Activated CD8-positive, alpha-beta T cell treated with anti-CD3 and anti-CD28 coated beads, Interleukin-2, amount 10 ng/mL, durations not matched to agents 7 days and 5 days (primary cell): ENCODE measurements around the gene IL2RA. TPM values are rescaled to one million over a fixed set of nuclear protein-coding genes. Genes with fewer than 3 reads are reported as not detected.

ENCODE experiments used
- ATAC-seq: fragments of 150-1000 bp; cut with Tn5 transposase; one replicate; pipeline ENCODE4 v1.10.0; 2021; ENCODE audit warnings: moderate library complexity
- CTCF ChIA-PET: fragments of 350-600 bp; sonication (Branson Sonifier 250); formaldehyde crosslinking; loops from one replicate; lab custom pipeline; 2021; ENCODE audit warnings: antibody characterized with exemption; lab: Charles Lee
- POLR2A ChIA-PET: fragments of 350-600 bp; sonication (Branson Sonifier 250); formaldehyde crosslinking; loops from one replicate; lab custom pipeline; 2021; ENCODE audit warnings: antibody characterized with exemption; lab: Charles Lee
- DNase-seq: peaks from one replicate; pipeline ENCODE4 v3.0.0-alpha.2; 2020
- H3K27ac Mint-ChIP-seq: one replicate; pipeline ENCODE4 v1.8.0; 2021; ENCODE audit warnings: mild to moderate bottlenecking, mixed read lengths
- H3K27me3 Mint-ChIP-seq: one replicate; pipeline ENCODE4 v1.8.0; 2021; ENCODE audit warnings: low read depth, mixed read lengths
- H3K36me3 Mint-ChIP-seq: one replicate; pipeline ENCODE4 v1.8.0; 2021; ENCODE audit warnings: low read depth, mixed read lengths
- H3K4me1 Mint-ChIP-seq: one replicate; pipeline ENCODE4 v1.8.0; 2021; ENCODE audit warnings: low read depth, mixed read lengths
- H3K4me3 Mint-ChIP-seq: one replicate; pipeline ENCODE4 v1.8.0; 2021; ENCODE audit warnings: mild to moderate bottlenecking, mixed read lengths
- H3K9me3 Mint-ChIP-seq: one replicate; pipeline ENCODE4 v1.8.0; 2022; ENCODE audit warnings: mixed read lengths; ENCODE audit not compliant: insufficient read depth
- total RNA-seq, 2 experiments: library from RNA; stranded (reverse); gene quantifications; one replicate each; pipeline ENCODE4 v1.2.3, GENCODE V29; 2021

IL2RA gene
- total RNA-seq, 2 experiments from 2014 or later, result 174 to 177 TPM

DNA sequence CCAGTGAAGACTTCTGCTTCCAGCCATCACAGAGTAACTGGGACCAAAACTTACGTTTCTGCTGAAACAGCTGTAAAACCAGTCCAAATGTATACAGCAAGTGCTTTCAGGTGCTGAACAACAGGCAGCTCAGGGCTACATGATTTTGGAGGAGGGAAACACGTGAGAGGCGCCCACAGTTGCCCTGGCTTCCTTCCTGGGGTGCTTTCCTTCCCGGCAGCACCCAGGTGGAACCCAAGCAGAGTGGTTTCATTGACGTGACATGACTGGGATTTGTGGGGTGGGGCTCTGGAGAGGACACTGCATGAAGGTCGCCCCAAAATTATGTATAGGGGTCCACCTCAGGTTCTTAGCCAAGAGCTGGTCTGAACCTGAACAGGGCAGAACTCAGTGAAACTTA is 34.2 kb downstream of the IL2RA start:
- peak overlapping the region; percentile 4 for H3K27ac Mint-ChIP-seq
- ChIA-PET CTCF (interaction anchor here (0.6 to 2.2 kb wide), 6 partner anchors 10 to 59 kb away, joined by 3 to 9 read pairs (median 4); no protein-coding TSS in a partner anchor), POLR2A (interaction anchor here (1.2 kb wide), 1 partner anchor 10 kb away, joined by 4 read pairs; no protein-coding TSS in a partner anchor)
- H3K36me3 Mint-ChIP-seq, result peaks cover 79% of the 10 kb centered on the region
- H3K4me1 Mint-ChIP-seq, result peaks cover 27% of the 10 kb centered on the region
- no peak overlapping the region for H3K4me3 Mint-ChIP-seq
- H3K9me3 Mint-ChIP-seq, result peaks cover 14% of the 10 kb centered on the region
- H3K27me3 Mint-ChIP-seq, result no peaks in the 10 kb centered on the region
- ATAC-seq, result no peak
- peak; percentile 20 for DNase-seq

- ATAC-seq (no peak), DNase-seq (no peak)
- ChIA-PET CTCF (interaction anchor here (0.9 to 1.6 kb wide), 4 partner anchors 12 to 24 kb away, joined by 3 to 4 read pairs (median 4); no protein-coding TSS in a partner anchor), POLR2A (no interaction called here)
- Mint-ChIP-seq H3K36me3 (peaks cover 83% of the 10 kb centered on the region), H3K9me3 (peaks cover 10% of the 10 kb centered on the region), H3K27me3 (no peaks in the 10 kb centered on the region), H3K4me3 (no peak overlapping the region), H3K4me1 (peaks cover 28% of the 10 kb centered on the region), H3K27ac (peak overlapping the region; percentile 1)
Observed at GRCh38 chr10:6025683-6026255, 36.4 kb downstream of the IL2RA start.

GRCh38 chr10:6024334-6024682 is 37.9 kb downstream of the IL2RA start:
- DNase-seq (peak; percentile 18), ATAC-seq (no peak)
- Mint-ChIP-seq H3K4me1 (peaks cover 29% of the 10 kb centered on the region), H3K27ac (peak overlapping the region; percentile 37), H3K4me3 (no peak overlapping the region), H3K9me3 (no peaks in the 10 kb centered on the region), H3K27me3 (no peaks in the 10 kb centered on the region), H3K36me3 (peaks cover 84% of the 10 kb centered on the region)
- POLR2A ChIA-PET, result no interaction called here
- CTCF ChIA-PET, result interaction anchor here (1.6 kb wide), 1 partner anchor 13 kb away, joined by 4 read pairs; no protein-coding TSS in a partner anchor

DNA sequence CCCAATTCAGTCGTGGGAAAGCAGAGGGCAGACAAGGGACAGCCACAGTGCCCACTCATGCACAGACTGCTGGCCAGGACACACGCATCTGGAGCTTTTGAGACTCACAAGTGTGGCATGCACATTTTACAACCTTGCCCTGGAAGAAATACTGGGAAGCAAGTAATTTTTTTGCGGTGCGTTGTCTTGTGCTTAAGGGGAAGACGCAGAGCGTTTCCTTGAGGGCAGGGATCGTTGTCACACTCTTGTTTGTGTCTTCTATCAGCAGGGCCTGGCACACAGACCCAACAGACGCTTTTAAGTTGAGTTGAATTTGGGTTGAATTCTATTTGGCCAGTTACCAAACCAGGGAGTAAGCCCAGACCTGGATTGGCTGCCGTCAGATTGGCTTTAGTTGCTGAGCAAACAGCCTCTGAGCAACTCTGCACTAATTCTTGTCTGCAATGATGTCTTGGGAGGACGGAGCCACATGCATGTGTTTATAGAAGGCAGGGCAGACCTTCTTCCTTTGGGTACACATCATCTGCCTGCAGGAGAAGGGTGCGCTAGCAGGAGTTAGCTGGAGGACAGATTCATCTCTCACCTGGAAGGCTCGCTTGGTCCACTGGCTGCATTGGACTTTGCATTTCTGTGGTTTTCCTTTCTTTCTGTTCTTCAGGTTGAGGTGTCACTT is 38.4 kb downstream of the IL2RA start:
- no peak for ATAC-seq
- Mint-ChIP-seq H3K9me3 (no peaks in the 10 kb centered on the region), H3K4me3 (no peak overlapping the region), H3K27me3 (no peaks in the 10 kb centered on the region), H3K27ac (peak overlapping the region; percentile 37), H3K36me3 (peaks cover 88% of the 10 kb centered on the region), H3K4me1 (peaks cover 33% of the 10 kb centered on the region)
- ChIA-PET CTCF (interaction anchor here (1.4 kb wide), 1 partner anchor 10 kb away, joined by 6 read pairs; no protein-coding TSS in a partner anchor), POLR2A (interaction anchor here (1.7 kb wide), 1 partner anchor 13 kb away, joined by 5 read pairs; no protein-coding TSS in a partner anchor)
- DNase-seq, result peak; percentile 14

DNA sequence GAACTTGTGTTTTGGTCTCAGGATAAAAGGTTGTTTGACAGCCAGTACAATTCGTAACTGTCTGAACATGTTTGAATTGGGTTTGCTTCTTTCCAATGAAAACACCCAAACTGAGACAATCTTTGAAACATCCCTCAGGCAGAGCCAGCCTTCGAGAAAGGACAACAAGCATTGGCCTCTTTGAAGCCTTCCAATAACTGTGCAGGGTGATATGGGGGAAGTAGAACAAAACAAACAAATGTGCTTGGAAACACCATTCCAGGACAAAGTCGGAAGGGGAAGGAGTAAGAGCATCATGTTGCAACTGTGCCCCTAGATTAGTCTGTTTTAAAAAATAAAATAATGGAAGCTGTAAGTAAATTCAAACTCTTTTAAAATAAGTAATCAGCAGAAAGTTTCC is 39.5 kb downstream of the IL2RA start:
- Mint-ChIP-seq H3K27me3 (no peaks in the 10 kb centered on the region), H3K9me3 (no peaks in the 10 kb centered on the region), H3K27ac (peak overlapping the region; percentile 44), H3K36me3 (peaks cover 88% of the 10 kb centered on the region), H3K4me3 (no peak overlapping the region), H3K4me1 (peaks cover 30% of the 10 kb centered on the region)
- no peak for DNase-seq
- POLR2A ChIA-PET, result interaction anchor here (1.7 kb wide), 1 partner anchor 14 kb away, joined by 5 read pairs; no protein-coding TSS in a partner anchor
- CTCF ChIA-PET, result interaction anchor here (1.4 kb wide), 1 partner anchor 9 kb away, joined by 6 read pairs; no protein-coding TSS in a partner anchor
- no peak for ATAC-seq

DNA sequence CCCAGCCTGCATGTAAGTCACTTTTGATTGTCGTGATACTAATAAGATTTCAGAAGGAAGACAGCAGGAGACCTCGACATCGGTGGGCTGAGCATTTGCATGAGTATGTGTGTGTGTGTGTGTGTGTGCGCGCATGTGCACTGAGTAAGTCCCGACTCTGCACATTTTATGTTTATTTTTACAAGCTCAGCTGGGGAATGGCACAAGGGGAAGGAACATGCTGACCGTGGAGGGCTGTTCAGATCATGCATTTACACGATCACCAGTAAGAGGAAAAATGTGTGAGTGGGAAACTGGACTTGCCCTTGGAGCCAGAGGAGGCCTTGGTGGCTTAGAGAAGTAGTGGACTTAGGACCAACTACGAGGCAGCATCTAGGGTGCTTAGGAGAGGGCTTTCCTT is 41.3 kb downstream of the IL2RA start:
- Mint-ChIP-seq H3K36me3 (peaks cover 86% of the 10 kb centered on the region), H3K9me3 (no peaks in the 10 kb centered on the region), H3K4me1 (peaks cover 37% of the 10 kb centered on the region), H3K27ac (peak overlapping the region; percentile 2), H3K4me3 (no peak overlapping the region), H3K27me3 (no peaks in the 10 kb centered on the region)
- peak; percentile 20 for DNase-seq
- POLR2A ChIA-PET, result no interaction called here
- CTCF ChIA-PET, result no interaction called here
- no peak for ATAC-seq

DNA sequence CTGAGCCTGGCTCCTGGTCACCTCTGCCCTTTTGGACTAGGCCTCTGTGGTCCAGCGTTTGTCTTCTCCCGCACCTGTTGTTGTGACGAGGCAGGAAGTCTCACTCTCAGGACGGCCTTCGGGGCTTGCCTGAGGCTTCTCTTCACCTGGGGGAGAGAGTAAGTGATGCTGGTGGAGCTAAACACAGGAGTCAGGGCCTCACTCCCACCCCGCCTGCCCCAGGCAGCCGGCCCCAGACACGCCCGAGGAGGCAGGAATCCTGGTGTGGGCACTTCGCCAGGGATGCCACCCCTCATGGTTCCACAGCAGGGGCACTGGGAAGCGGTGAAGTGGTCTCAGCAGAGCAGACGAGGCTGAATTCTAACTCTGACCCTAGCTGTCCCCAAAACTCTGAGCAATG is 42.4 kb downstream of the IL2RA start:
- POLR2A ChIA-PET, result interaction anchor here (1.0 kb wide), 2 partner anchors 14 to 382 kb away, joined by 3 read pairs; no protein-coding TSS in a partner anchor
- ATAC-seq, result no peak
- CTCF ChIA-PET, result interaction anchor here (1.3 kb wide), 1 partner anchor 11 kb away, joined by 3 read pairs; no protein-coding TSS in a partner anchor

GRCh38 chr10:6019010-6019782 is 43.0 kb downstream of the IL2RA start:
- Mint-ChIP-seq H3K9me3 (no peaks in the 10 kb centered on the region), H3K4me3 (no peak overlapping the region), H3K27ac (peak overlapping the region; percentile 60), H3K36me3 (peaks cover 91% of the 10 kb centered on the region), H3K4me1 (peaks cover 53% of the 10 kb centered on the region), H3K27me3 (no peaks in the 10 kb centered on the region)
- peak; percentile 3 for ATAC-seq
- peak; percentile 19 for DNase-seq
- ChIA-PET CTCF (interaction anchor here (1.3 kb wide), 1 partner anchor 11 kb away, joined by 3 read pairs; no protein-coding TSS in a partner anchor), POLR2A (interaction anchor here (1.0 kb wide), 2 partner anchors 14 to 383 kb away, joined by 3 read pairs; no protein-coding TSS in a partner anchor)

More for the DNA sequence above, 42.4 kb downstream of the IL2RA start:
- Mint-ChIP-seq H3K9me3 (no peaks in the 10 kb centered on the region), H3K27me3 (no peaks in the 10 kb centered on the region), H3K27ac (peak overlapping the region; percentile 31), H3K4me1 (peaks cover 47% of the 10 kb centered on the region), H3K4me3 (no peak overlapping the region), H3K36me3 (peaks cover 91% of the 10 kb centered on the region)
- DNase-seq, result peak; percentile 14

- peak; percentile 12 for DNase-seq
- ChIA-PET POLR2A (interaction anchor here (0.6 kb wide), 1 partner anchor 46 kb away, joined by 3 read pairs; no protein-coding TSS in a partner anchor), CTCF (interaction anchor here (1.6 kb wide), 1 partner anchor 32 kb away, joined by 7 read pairs; no protein-coding TSS in a partner anchor)
- Mint-ChIP-seq H3K36me3 (peaks cover 89% of the 10 kb centered on the region), H3K27ac (peak overlapping the region; percentile 60), H3K9me3 (no peaks in the 10 kb centered on the region), H3K4me1 (peaks cover 59% of the 10 kb centered on the region), H3K4me3 (no peak overlapping the region), H3K27me3 (no peaks in the 10 kb centered on the region)
- no peak for ATAC-seq
Observed at GRCh38 chr10:6018422-6018821, 43.7 kb downstream of the IL2RA start.

DNA sequence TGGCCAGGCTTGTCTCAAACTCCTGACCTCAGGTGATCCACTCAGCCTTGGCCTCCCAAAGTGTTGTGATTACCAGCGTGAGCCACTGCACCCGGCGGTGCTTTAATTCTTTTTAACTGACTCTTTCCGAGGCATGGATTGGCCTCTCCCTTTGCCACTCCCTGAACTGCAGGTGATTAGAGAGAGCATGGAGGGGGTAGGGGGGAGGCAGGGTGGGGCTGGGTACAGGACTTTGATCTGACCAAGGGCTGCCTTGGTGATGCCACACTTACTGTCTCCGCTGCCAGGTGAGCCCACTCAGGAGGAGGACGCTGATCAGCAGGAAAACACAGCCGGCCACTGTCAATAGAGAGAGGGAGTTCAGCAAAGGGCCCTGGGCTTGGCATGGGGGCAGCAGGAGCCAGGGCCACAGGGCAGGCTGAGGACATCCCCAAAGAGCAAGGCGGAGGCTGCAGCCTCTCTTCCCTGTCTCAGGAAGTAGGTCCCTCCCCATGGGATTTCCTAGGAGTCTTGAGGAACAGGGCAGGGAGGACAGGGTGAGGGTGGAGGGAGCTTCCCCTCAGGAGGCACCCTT is 44.3 kb downstream of the IL2RA start:
- Mint-ChIP-seq H3K4me3 (no peak overlapping the region), H3K27ac (peak overlapping the region; percentile 63), H3K9me3 (no peaks in the 10 kb centered on the region), H3K4me1 (peaks cover 59% of the 10 kb centered on the region), H3K27me3 (no peaks in the 10 kb centered on the region), H3K36me3 (peaks cover 86% of the 10 kb centered on the region)
- ChIA-PET CTCF (interaction anchor here (1.6 to 1.8 kb wide), 2 partner anchors 33 to 55 kb away, joined by 4 to 7 read pairs; no protein-coding TSS in a partner anchor), POLR2A (interaction anchor here (0.6 kb wide), 1 partner anchor 47 kb away, joined by 3 read pairs; no protein-coding TSS in a partner anchor)
- ATAC-seq (no peak), DNase-seq (peak; percentile 15)
